Vagina (tissue), 2 donors: ENCODE measurements around the gene PON1. TPM values are rescaled to one million over a fixed set of nuclear protein-coding genes. Genes with fewer than 3 reads are reported as not detected.

Experiments
- DNase-seq, 2 donors: peaks; one replicate each; pipeline ENCODE4 v3.0.0-alpha.2; 2017; ENCODE audit errors: extremely low spot score in 2 of 2
- H3K27ac ChIP-seq: fragments of 200-600 bp; sonication (generic); one replicate; pipeline ENCODE4 v1.5.1; 2019
- H3K27me3 ChIP-seq: fragments of 200-600 bp; sonication (generic); one replicate; pipeline ENCODE4 v1.5.1; 2019
- H3K36me3 ChIP-seq, 2 donors: fragments of 200-600 bp; sonication (generic); one replicate each; pipeline ENCODE4 v1.5.1; 2017 to 2019
- H3K4me1 ChIP-seq: fragments of 200-600 bp; sonication (generic); one replicate; pipeline ENCODE4 v1.5.1; 2019
- H3K4me3 ChIP-seq, 2 donors: fragments of 200-600 bp; sonication (generic); 1 replicate in 1 of 2; 2 replicates in 1 of 2; pipeline ENCODE4 v1.5.1; 2016 to 2019
- H3K9me3 ChIP-seq: fragments of 200-600 bp; sonication (generic); one replicate; pipeline ENCODE4 v1.5.1; 2019
- CTCF ChIP-seq, 3 experiments: fragments of 450-650 bp in 2 of 3; fragments of 200-600 bp in 1 of 3; sonication (generic) in 1 of 3; IDR thresholded peaks; one replicate each; pipeline ENCODE4 v1.5.1; 2017 to 2019; ENCODE audit warnings: antibody characterized with exemption in 3 of 3, mild to moderate bottlenecking in 2 of 3, moderate library complexity in 2 of 3
- POLR2A ChIP-seq, 2 donors: fragments of 450-650 bp; IDR thresholded peaks; one replicate each; pipeline ENCODE4 v1.6.1; 2017; ENCODE audit warnings: antibody characterized with exemption in 2 of 2, mild to moderate bottlenecking in 2 of 2, moderate library complexity in 2 of 2
- POLR2AphosphoS5 ChIP-seq, 2 donors: sonication (generic); formaldehyde crosslinking; IDR thresholded peaks; one replicate each; pipeline ENCODE4 v1.9.0; 2017; ENCODE audit warnings: antibody characterized with exemption in 2 of 2, mild to moderate bottlenecking in 2 of 2, low read depth in 1 of 2; ENCODE audit not compliant: insufficient read depth in 1 of 2
- intact Hi-C: fragments of 100-400 bp; cut with DNase I; formaldehyde crosslinking; loops from one replicate; pipeline ENCODE4 v1.15.1; 2023
- total RNA-seq: library from RNA; depleted of rRNA; stranded (reverse); fragments of >200 nt; gene quantifications from one replicate; pipeline ENCODE4 v1.2.3, GENCODE V29; 2016

PON1 gene
- total RNA-seq, 1 donor from 2014 or later, result not detected

- H3K4me1 ChIP-seq, result no peaks in the 10 kb centered on the region
- no peak overlapping the region for H3K27ac ChIP-seq
- intact Hi-C loops, result no loop called here
- H3K9me3 ChIP-seq, result no peaks in the 10 kb centered on the region
- H3K36me3 ChIP-seq, result no peaks in the 10 kb centered on the region
- H3K4me3 ChIP-seq, result no peak overlapping the region
- no peak for TF ChIP-seq POLR2AphosphoS5 (IDR thresholded peaks at IDR 0.05; ENCODE audit: insufficient read depth in 1 of 2, low read depth in 1 of 2)
- TF ChIP-seq POLR2A (IDR thresholded peaks at IDR 0.05), result no peak
- TF ChIP-seq CTCF (IDR thresholded peaks at IDR 0.05), result no peak
- H3K27me3 ChIP-seq, result no peaks in the 10 kb centered on the region
- no peak for DNase-seq
These were observed 33.3 kb upstream of the PON1 start for GRCh38 chr7:95357623-95358022.

- no peak overlapping the region for H3K4me3 ChIP-seq
- no peak for DNase-seq
- intact Hi-C loops, result no loop called here
- H3K4me1 ChIP-seq, result no peaks in the 10 kb centered on the region
- H3K9me3 ChIP-seq, result no peaks in the 10 kb centered on the region
- no peaks in the 10 kb centered on the region for H3K27me3 ChIP-seq
- H3K27ac ChIP-seq, result no peak overlapping the region
- TF ChIP-seq POLR2A (IDR thresholded peaks at IDR 0.05) (no peak), CTCF (IDR thresholded peaks at IDR 0.05) (no peak), POLR2AphosphoS5 (IDR thresholded peaks at IDR 0.05; ENCODE audit: insufficient read depth in 1 of 2, low read depth in 1 of 2) (no peak)
- H3K36me3 ChIP-seq, result no peaks in the 10 kb centered on the region
These were observed 18.4 kb upstream of the PON1 start for GRCh38 chr7:95342642-95343307.

GRCh38 chr7:95342029-95342428 lies 17.7 kb upstream of the PON1 start:
- intact Hi-C loops, result no loop called here

GRCh38 chr7:95340491-95340890 lies 16.2 kb upstream of the PON1 start:
- no peak for DNase-seq
- Histone ChIP-seq H3K4me1 (no peaks in the 10 kb centered on the region), H3K4me3 (no peak overlapping the region), H3K27me3 (no peaks in the 10 kb centered on the region), H3K9me3 (no peaks in the 10 kb centered on the region), H3K36me3 (no peaks in the 10 kb centered on the region), H3K27ac (no peak overlapping the region)
- TF ChIP-seq CTCF (IDR thresholded peaks at IDR 0.05), result no peak
- no peak for TF ChIP-seq POLR2A (IDR thresholded peaks at IDR 0.05)
- intact Hi-C loops, result no loop called here

More at GRCh38 chr7:95342029-95342428, 17.7 kb upstream of the PON1 start:
- no peaks in the 10 kb centered on the region for H3K4me1 ChIP-seq
- no peaks in the 10 kb centered on the region for H3K36me3 ChIP-seq
- no peaks in the 10 kb centered on the region for H3K27me3 ChIP-seq
- no peak for DNase-seq
- H3K4me3 ChIP-seq, result no peak overlapping the region
- no peak overlapping the region for H3K27ac ChIP-seq
- TF ChIP-seq CTCF (IDR thresholded peaks at IDR 0.05), result no peak
- TF ChIP-seq POLR2A (IDR thresholded peaks at IDR 0.05), result no peak
- TF ChIP-seq POLR2AphosphoS5 (IDR thresholded peaks at IDR 0.05; ENCODE audit: insufficient read depth in 1 of 2, low read depth in 1 of 2), result no peak
- H3K9me3 ChIP-seq, result no peaks in the 10 kb centered on the region

GRCh38 chr7:95338832-95339231 lies 14.5 kb upstream of the PON1 start:
- Histone ChIP-seq H3K4me3 (no peak overlapping the region), H3K36me3 (no peaks in the 10 kb centered on the region), H3K9me3 (no peaks in the 10 kb centered on the region), H3K27ac (no peak overlapping the region), H3K4me1 (no peaks in the 10 kb centered on the region), H3K27me3 (no peaks in the 10 kb centered on the region)
- no peak for DNase-seq
- intact Hi-C loops, result no loop called here
- TF ChIP-seq POLR2AphosphoS5 (IDR thresholded peaks at IDR 0.05; ENCODE audit: insufficient read depth in 1 of 2, low read depth in 1 of 2), result no peak
- TF ChIP-seq CTCF (IDR thresholded peaks at IDR 0.05), result no peak
- no peak for TF ChIP-seq POLR2A (IDR thresholded peaks at IDR 0.05)
